ENCODE measurements around the gene RNF44.
A peak's percentile ranks its signal among the peaks of the same experiment; 100 is the strongest.

Gene RNF44

GRCh38 chr5:176533390-176533789, 3.8 kb downstream of the RNF44 start:
- TF ChIP-seq CTCF (IDR thresholded peaks at IDR 0.05; ENCODE audit: insufficient read depth, low read length, poor library complexity, severe bottlenecking), result no peak
- Histone ChIP-seq H3K4me3 (replicated peaks; ENCODE audit: low read depth, low read length) (peak overlapping the region; percentile 34), H3K36me3 (ENCODE audit: control insufficient read depth, insufficient read depth, low read length) (peaks cover 31% of the 10 kb centered on the region), H3K27me3 (replicated peaks; ENCODE audit: control insufficient read depth, insufficient read depth, low read length) (no peaks in the 10 kb centered on the region)
- DNase-seq (ENCODE audit: extremely low read depth, insufficient read length), result no peak

- DNase-seq (ENCODE audit: extremely low read depth, insufficient read length), result no peak
- Histone ChIP-seq H3K36me3 (ENCODE audit: control insufficient read depth, insufficient read depth, low read length) (peaks cover 35% of the 10 kb centered on the region), H3K27me3 (replicated peaks; ENCODE audit: control insufficient read depth, insufficient read depth, low read length) (no peaks in the 10 kb centered on the region), H3K4me3 (replicated peaks; ENCODE audit: low read depth, low read length) (no peak overlapping the region)
- no peak for TF ChIP-seq CTCF (IDR thresholded peaks at IDR 0.05; ENCODE audit: insufficient read depth, low read length, poor library complexity, severe bottlenecking)
Observed at GRCh38 chr5:176532795-176533194, 4.4 kb downstream of the RNF44 start.

- no peak for DNase-seq (ENCODE audit: extremely low read depth, insufficient read length)
- no peak for TF ChIP-seq CTCF (IDR thresholded peaks at IDR 0.05; ENCODE audit: insufficient read depth, low read length, poor library complexity, severe bottlenecking)
- Histone ChIP-seq H3K36me3 (ENCODE audit: control insufficient read depth, insufficient read depth, low read length) (peaks cover 41% of the 10 kb centered on the region), H3K4me3 (replicated peaks; ENCODE audit: low read depth, low read length) (no peak overlapping the region), H3K27me3 (replicated peaks; ENCODE audit: control insufficient read depth, insufficient read depth, low read length) (no peaks in the 10 kb centered on the region)
Observed at GRCh38 chr5:176531902-176532493, 5.2 kb downstream of the RNF44 start.

- no peak overlapping the region for H3K4me3 ChIP-seq (replicated peaks; ENCODE audit: low read depth, low read length)
- H3K36me3 ChIP-seq (ENCODE audit: control insufficient read depth, insufficient read depth, low read length), result peaks cover 41% of the 10 kb centered on the region
- no peak for DNase-seq (ENCODE audit: extremely low read depth, insufficient read length)
- TF ChIP-seq CTCF (IDR thresholded peaks at IDR 0.05; ENCODE audit: insufficient read depth, low read length, poor library complexity, severe bottlenecking), result no peak
- no peaks in the 10 kb centered on the region for H3K27me3 ChIP-seq (replicated peaks; ENCODE audit: control insufficient read depth, insufficient read depth, low read length)
Observed at GRCh38 chr5:176530983-176531901, 6.0 kb downstream of the RNF44 start.

GRCh38 chr5:176530393-176530982, 6.7 kb downstream of the RNF44 start:
- H3K27me3 ChIP-seq (replicated peaks; ENCODE audit: control insufficient read depth, insufficient read depth, low read length), result no peaks in the 10 kb centered on the region
- no peak for DNase-seq (ENCODE audit: extremely low read depth, insufficient read length)
- TF ChIP-seq CTCF (IDR thresholded peaks at IDR 0.05; ENCODE audit: insufficient read depth, low read length, poor library complexity, severe bottlenecking), result no peak
- peaks cover 41% of the 10 kb centered on the region for H3K36me3 ChIP-seq (ENCODE audit: control insufficient read depth, insufficient read depth, low read length)
- H3K4me3 ChIP-seq (replicated peaks; ENCODE audit: low read depth, low read length), result peak overlapping the region; percentile 18; the same call in 1 of the 2 replicates
